ENCODE measurements around the gene MYLK. TPM values are rescaled to one million over a fixed set of nuclear protein-coding genes. Genes with fewer than 3 reads are reported as not detected.

MYLK gene
- total RNA-seq, 1 experiment from 2014 or later, result 23.0 TPM

- intact Hi-C loops (cut with micrococcal nuclease; ENCODE audit: unreplicated experiment), result no loop called here
- Mint-ChIP-seq H3K27me3 (ENCODE audit: insufficient read depth, unreplicated experiment) (no peaks in the 10 kb centered on the region), H3K27ac (ENCODE audit: unreplicated experiment) (no peak overlapping the region), H3K4me1 (ENCODE audit: low read depth, unreplicated experiment) (no peaks in the 10 kb centered on the region), H3K36me3 (ENCODE audit: insufficient read depth, unreplicated experiment) (no peaks in the 10 kb centered on the region), H3K9me3 (ENCODE audit: unreplicated experiment) (no peaks in the 10 kb centered on the region), H3K4me3 (ENCODE audit: unreplicated experiment) (no peak overlapping the region)
- no peak for TF ChIP-seq CTCF (IDR thresholded peaks at IDR 0.05; ENCODE audit: insufficient read depth in 1 of 2, low read depth in 1 of 2, low read length in 1 of 2, severe bottlenecking in 1 of 2, unreplicated experiment in 1 of 2)
- POLR2A ChIA-PET, result no interaction called here
- Histone ChIP-seq H3K9me3 (no peaks in the 10 kb centered on the region), H3K27me3 (replicated peaks; ENCODE audit: control insufficient read depth, insufficient read depth, low read length) (no peaks in the 10 kb centered on the region), H3K4me1 (no peaks in the 10 kb centered on the region), H3K4me3 (ENCODE audit: low read depth, low read length) (no peak overlapping the region), H3K36me3 (ENCODE audit: control insufficient read depth, insufficient read depth, low read length) (no peaks in the 10 kb centered on the region)
- DNase-seq, result no peak
- CTCF ChIA-PET, result no interaction called here
- BruUV-seq (replicated peaks), result no TSS peak
Measured at GRCh38 chr3:123684636-123685035, 199.5 kb downstream of the MYLK start.

DNA sequence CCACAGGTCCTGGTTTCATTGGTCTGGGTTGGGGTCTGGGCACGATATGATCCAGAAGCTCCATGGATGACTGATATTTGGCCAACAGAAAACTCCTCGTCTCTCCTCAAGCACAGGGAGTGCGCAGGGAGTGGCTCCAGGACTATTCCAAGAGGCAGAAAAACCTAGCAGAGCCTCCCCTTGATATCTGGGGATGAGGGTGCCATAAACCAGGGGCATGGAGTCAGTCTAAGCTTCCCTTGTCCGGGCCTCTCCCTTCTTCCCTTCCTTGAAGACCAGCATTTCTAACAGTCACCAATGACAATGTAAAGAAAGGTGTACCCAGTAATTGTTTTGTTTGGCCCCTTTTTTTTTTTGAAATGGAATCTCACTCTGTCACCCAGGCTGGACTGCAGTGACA is 199.9 kb downstream of the MYLK start:
- CTCF ChIA-PET, result no interaction called here
- intact Hi-C loops (cut with micrococcal nuclease; ENCODE audit: unreplicated experiment), result no loop called here
- no peak for TF ChIP-seq CTCF (IDR thresholded peaks at IDR 0.05; ENCODE audit: insufficient read depth in 1 of 2, low read depth in 1 of 2, low read length in 1 of 2, severe bottlenecking in 1 of 2, unreplicated experiment in 1 of 2)
- Mint-ChIP-seq H3K27ac (ENCODE audit: unreplicated experiment) (no peak overlapping the region), H3K4me3 (ENCODE audit: unreplicated experiment) (no peak overlapping the region), H3K27me3 (ENCODE audit: insufficient read depth, unreplicated experiment) (no peaks in the 10 kb centered on the region), H3K9me3 (ENCODE audit: unreplicated experiment) (no peaks in the 10 kb centered on the region), H3K4me1 (ENCODE audit: low read depth, unreplicated experiment) (no peaks in the 10 kb centered on the region), H3K36me3 (ENCODE audit: insufficient read depth, unreplicated experiment) (no peaks in the 10 kb centered on the region)
- H3K9me3 ChIP-seq, result no peaks in the 10 kb centered on the region
- POLR2A ChIA-PET, result no interaction called here
- no TSS peak for BruUV-seq (replicated peaks)
- H3K27me3 ChIP-seq (replicated peaks; ENCODE audit: control insufficient read depth, insufficient read depth, low read length), result no peaks in the 10 kb centered on the region
- no peaks in the 10 kb centered on the region for H3K4me1 ChIP-seq
- no peak overlapping the region for H3K4me3 ChIP-seq (ENCODE audit: low read depth, low read length)
- no peaks in the 10 kb centered on the region for H3K36me3 ChIP-seq (ENCODE audit: control insufficient read depth, insufficient read depth, low read length)
- DNase-seq, result no peak

DNA sequence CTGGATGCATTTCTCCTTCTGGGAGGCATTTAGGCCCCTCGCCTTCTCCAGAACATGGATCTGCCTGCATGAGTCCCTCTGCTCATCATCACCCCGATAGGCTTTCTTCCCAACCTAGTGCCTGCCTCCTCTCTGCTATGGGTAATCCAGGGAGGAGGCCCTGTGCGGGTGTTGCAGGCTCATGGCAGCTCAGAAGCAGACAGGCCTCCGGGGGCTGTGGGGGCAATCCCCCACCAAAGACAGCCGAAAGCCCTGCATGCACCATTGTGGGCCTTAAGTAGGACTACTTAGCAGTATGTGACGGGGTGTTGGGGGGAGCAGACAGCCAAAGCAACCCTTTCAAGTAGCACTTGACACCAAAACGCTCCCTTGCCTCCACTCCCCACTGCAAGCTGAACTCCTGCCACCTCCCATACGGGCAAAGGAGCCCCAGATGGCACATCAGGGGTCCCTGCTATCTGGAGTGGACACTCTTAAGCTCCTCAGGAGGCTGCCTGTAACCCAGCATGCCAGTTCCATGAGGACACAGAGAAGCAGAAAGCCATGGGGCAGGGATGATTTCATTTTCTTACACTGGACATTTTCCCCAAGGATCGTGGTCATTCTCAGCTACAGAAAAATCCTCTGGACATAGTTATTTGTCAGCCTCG is 200.5 kb downstream of the MYLK start:
- no peak for TF ChIP-seq CTCF (IDR thresholded peaks at IDR 0.05; ENCODE audit: insufficient read depth in 1 of 2, low read depth in 1 of 2, low read length in 1 of 2, severe bottlenecking in 1 of 2, unreplicated experiment in 1 of 2)
- POLR2A ChIA-PET, result no interaction called here
- no peaks in the 10 kb centered on the region for H3K27me3 Mint-ChIP-seq (ENCODE audit: insufficient read depth, unreplicated experiment)

More for the DNA sequence above, 200.5 kb downstream of the MYLK start:
- H3K4me3 ChIP-seq (ENCODE audit: low read depth, low read length), result no peak overlapping the region
- intact Hi-C loops (cut with micrococcal nuclease; ENCODE audit: unreplicated experiment), result no loop called here
- H3K9me3 ChIP-seq, result no peaks in the 10 kb centered on the region
- Mint-ChIP-seq H3K4me3 (ENCODE audit: unreplicated experiment) (no peak overlapping the region), H3K36me3 (ENCODE audit: insufficient read depth, unreplicated experiment) (no peaks in the 10 kb centered on the region), H3K4me1 (ENCODE audit: low read depth, unreplicated experiment) (no peaks in the 10 kb centered on the region), H3K27ac (ENCODE audit: unreplicated experiment) (no peak overlapping the region), H3K9me3 (ENCODE audit: unreplicated experiment) (no peaks in the 10 kb centered on the region)
- H3K27me3 ChIP-seq (replicated peaks; ENCODE audit: control insufficient read depth, insufficient read depth, low read length), result no peaks in the 10 kb centered on the region
- H3K4me1 ChIP-seq, result no peaks in the 10 kb centered on the region
- no peaks in the 10 kb centered on the region for H3K36me3 ChIP-seq (ENCODE audit: control insufficient read depth, insufficient read depth, low read length)
- CTCF ChIA-PET, result no interaction called here
- DNase-seq, result no peak
- no TSS peak for BruUV-seq (replicated peaks)

Data from Caco-2 (cell line).